Mesothelial cell of epicardium (in vitro differentiated cells): ENCODE results near the gene PLEKHH1. TPM values are rescaled to one million over a fixed set of nuclear protein-coding genes. Genes with fewer than 3 reads are reported as not detected.
A peak's percentile ranks its signal among the peaks of the same experiment; 100 is the strongest.

Source experiments
- DNase-seq, 2 experiments: peaks; one replicate each; pipeline ENCODE4 v3.0.0; 2021; ENCODE audit warnings: low spot score in 2 of 2; ENCODE audit not compliant: unreplicated experiment in 2 of 2
- H3K27ac Mint-ChIP-seq: 2 replicates; pipeline ENCODE4 v1.8.0; 2021; ENCODE audit warnings: mixed read lengths
- H3K27me3 Mint-ChIP-seq: 2 replicates; pipeline ENCODE4 v1.8.0; 2021; ENCODE audit warnings: low read depth, mixed read lengths
- H3K36me3 Mint-ChIP-seq: 2 replicates; pipeline ENCODE4 v1.8.0; 2021; ENCODE audit warnings: mixed read lengths
- H3K4me1 Mint-ChIP-seq: 2 replicates; pipeline ENCODE4 v1.8.0; 2021; ENCODE audit warnings: mixed read lengths
- H3K4me3 Mint-ChIP-seq: 2 replicates; pipeline ENCODE4 v1.8.0; 2021; ENCODE audit warnings: mild to moderate bottlenecking, moderate library complexity, mixed read lengths
- H3K9me3 Mint-ChIP-seq: 2 replicates; pipeline ENCODE4 v1.8.0; 2021; ENCODE audit warnings: mixed read lengths
- CTCF ChIP-seq: fragments of 200-600 bp; sonication (generic); IDR thresholded peaks from one replicate; pipeline ENCODE4 v1.5.0; 2021; ENCODE audit warnings: antibody characterized with exemption; ENCODE audit not compliant: unreplicated experiment
- total RNA-seq: library from RNA; stranded (reverse); gene quantifications from 3 replicates; pipeline ENCODE4 v1.2.1, GENCODE V29; 2021

The PLEKHH1 gene
- total RNA-seq, 1 donor from 2014 or later: 21.4 TPM

GRCh38 chr14:67569011-67569650 is 36.0 kb downstream of the PLEKHH1 start:
- H3K27ac Mint-ChIP-seq: no peak overlapping the region
- no peak for DNase-seq
- no peaks in the 10 kb centered on the region for H3K9me3 Mint-ChIP-seq
- H3K27me3 Mint-ChIP-seq: no peaks in the 10 kb centered on the region
- peaks cover 4% of the 10 kb centered on the region for H3K36me3 Mint-ChIP-seq
- TF ChIP-seq CTCF: no peak
- H3K4me3 Mint-ChIP-seq: no peak overlapping the region
- H3K4me1 Mint-ChIP-seq: peaks cover 16% of the 10 kb centered on the region

GRCh38 chr14:67569651-67570290 is 36.7 kb downstream of the PLEKHH1 start:
- Mint-ChIP-seq H3K4me1 (peaks cover 16% of the 10 kb centered on the region), H3K27me3 (no peaks in the 10 kb centered on the region), H3K27ac (no peak overlapping the region), H3K36me3 (peaks cover 2% of the 10 kb centered on the region), H3K4me3 (no peak overlapping the region), H3K9me3 (no peaks in the 10 kb centered on the region)
- TF ChIP-seq CTCF: no peak
- no peak for DNase-seq

- no peak for TF ChIP-seq CTCF
- peaks cover 2% of the 10 kb centered on the region for H3K36me3 Mint-ChIP-seq
- H3K27me3 Mint-ChIP-seq: no peaks in the 10 kb centered on the region
- H3K4me1 Mint-ChIP-seq: peaks cover 16% of the 10 kb centered on the region
- no peaks in the 10 kb centered on the region for H3K9me3 Mint-ChIP-seq
- H3K27ac Mint-ChIP-seq: no peak overlapping the region
- H3K4me3 Mint-ChIP-seq: no peak overlapping the region
- no peak for DNase-seq
These were observed 37.4 kb downstream of the PLEKHH1 start for GRCh38 chr14:67570453-67570852.

- H3K4me1 Mint-ChIP-seq: peaks cover 15% of the 10 kb centered on the region
- H3K27ac Mint-ChIP-seq: no peak overlapping the region
- H3K36me3 Mint-ChIP-seq: peaks cover 2% of the 10 kb centered on the region
- no peaks in the 10 kb centered on the region for H3K27me3 Mint-ChIP-seq
- no peaks in the 10 kb centered on the region for H3K9me3 Mint-ChIP-seq
- no peak overlapping the region for H3K4me3 Mint-ChIP-seq
- peak; percentile 80 for TF ChIP-seq CTCF
- peak in 1 of 2 experiments; percentile 68 for DNase-seq
These were observed 38.3 kb downstream of the PLEKHH1 start for GRCh38 chr14:67571275-67571990.

GRCh38 chr14:67571991-67572323 is 38.9 kb downstream of the PLEKHH1 start:
- Mint-ChIP-seq H3K36me3 (peaks cover 2% of the 10 kb centered on the region), H3K27ac (no peak overlapping the region), H3K27me3 (no peaks in the 10 kb centered on the region), H3K9me3 (no peaks in the 10 kb centered on the region), H3K4me1 (peaks cover 10% of the 10 kb centered on the region), H3K4me3 (no peak overlapping the region)
- no peak for TF ChIP-seq CTCF
- DNase-seq: no peak
